ENCODE results near the gene TBC1D14.
"Not testable (repeated sequence)": the region's sequence is repeated elsewhere in the genome, so short reads cannot be mapped to it uniquely, and the experiment has no call there.

Gene TBC1D14

DNA sequence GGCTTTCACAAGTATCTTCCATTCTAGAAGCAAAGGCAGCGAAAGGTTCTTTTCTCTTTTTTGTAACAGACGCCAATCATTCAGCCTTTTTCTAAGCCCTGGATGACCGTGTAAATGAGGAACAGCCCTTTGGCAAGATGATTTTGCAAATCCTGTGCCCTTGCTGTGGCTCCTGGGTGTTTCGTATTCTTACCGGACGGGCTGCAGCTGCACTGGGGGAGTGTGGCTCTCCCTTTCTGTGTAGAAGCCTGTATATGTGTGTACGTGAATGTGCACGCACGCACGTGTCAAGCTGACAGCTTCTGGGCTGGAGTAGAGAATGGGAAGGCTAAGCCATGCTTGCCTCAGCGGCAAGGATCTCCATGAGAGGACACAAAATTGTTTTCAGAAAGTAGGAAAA lies 150.0 kb downstream of the TBC1D14 start:
- no peak for DNase-seq (ENCODE audit: low read depth in 2 of 2)

DNA sequence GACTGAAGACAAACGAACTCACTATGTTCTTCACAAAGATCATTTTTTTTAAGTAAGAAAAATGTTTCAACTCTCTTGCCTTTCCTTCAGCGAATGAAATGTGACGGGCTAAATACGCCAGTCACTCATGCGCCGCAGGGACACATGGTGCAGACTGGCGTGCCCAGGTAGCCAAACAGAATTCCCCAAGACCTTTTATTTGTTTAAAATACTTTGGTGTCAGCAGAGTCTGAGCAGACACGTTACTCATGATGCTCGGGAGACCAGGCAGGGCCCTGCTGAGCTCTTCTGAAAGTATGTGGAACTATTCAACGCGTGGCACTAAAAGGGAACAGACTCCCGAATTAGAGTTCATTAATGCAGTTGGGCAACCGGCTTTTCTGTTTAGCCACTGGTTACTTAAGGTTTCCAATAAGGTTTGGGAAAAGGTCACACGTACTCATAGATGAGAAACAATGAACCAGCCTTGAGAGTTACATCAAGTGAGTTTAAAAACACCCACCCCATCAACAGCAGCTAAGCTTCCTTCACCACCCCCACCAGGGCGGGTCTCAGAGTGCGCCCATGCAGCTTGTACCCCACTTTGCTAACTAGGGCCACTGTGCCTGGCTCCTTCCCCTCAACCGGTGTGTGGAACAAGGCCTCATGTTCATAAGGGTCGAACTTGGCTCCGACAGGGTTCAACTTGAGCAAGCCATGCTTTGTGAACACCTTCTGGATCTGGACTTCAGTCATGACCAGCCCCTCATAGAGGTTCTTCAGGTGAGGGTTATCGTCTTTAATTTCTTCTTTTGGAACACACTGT lies 150.9 kb downstream of the TBC1D14 start:
- no peak for DNase-seq (ENCODE audit: low read depth in 2 of 2)

DNA sequence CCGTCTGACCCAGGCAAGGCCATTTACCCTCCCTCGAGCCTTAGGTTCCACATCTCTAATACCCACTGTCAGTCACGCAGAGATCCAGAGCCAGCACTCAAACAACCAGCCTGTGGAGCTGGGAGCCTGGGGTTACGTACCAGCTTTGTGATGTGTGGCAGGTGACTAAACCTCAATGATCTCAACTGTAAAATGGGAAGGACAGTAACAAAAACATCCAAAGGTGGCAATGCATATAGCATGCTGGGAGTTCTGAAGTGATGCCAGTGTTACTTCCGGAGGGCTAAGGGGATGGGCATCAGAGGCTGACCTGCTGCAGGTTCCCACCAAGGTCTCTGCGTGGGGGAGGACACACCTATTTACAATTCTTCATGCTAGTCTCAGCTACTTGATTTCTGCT lies 152.2 kb downstream of the TBC1D14 start:
- DNase-seq (ENCODE audit: low read depth in 2 of 2) = no peak

DNA sequence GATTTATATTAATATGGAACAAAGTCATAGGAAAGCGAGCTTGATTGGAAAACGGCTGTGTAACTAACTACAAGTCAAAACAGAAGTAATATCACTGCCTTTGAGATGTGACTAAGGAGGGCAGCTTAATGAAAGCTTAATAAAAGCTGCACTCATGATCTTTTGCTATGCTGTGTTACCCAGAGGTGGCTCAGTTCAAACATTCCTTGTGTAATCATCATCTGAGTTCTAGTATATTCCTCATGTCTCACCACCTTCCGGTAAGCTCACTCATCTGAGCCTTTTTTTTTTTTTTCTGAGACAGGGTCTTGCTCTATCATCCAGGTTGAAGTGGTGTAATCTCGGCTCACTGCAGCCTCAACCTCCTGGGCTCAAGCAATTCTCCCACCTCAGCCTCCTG lies 153.2 kb downstream of the TBC1D14 start:
- DNase-seq (ENCODE audit: low read depth in 2 of 2) = no peak

DNA sequence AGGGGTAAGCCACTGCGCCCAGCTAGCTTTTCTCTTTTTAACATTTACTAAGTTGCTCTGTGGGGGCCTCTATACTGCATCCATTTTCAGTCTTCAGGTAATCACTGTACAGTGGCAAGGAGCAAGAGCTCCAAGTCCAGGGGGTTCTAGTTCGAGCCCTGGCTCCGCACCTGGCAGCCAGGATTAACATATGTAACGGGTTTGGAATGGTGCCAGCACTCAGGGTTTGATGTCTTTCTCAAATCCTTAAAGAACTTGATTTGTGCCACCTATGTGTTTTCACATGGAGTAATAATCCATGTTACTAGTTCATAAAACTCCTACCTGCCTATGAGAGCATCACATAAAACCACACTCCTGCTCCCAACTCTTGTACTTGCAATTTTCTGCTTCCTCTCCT lies 153.7 kb downstream of the TBC1D14 start:
- DNase-seq (ENCODE audit: low read depth in 2 of 2) = no peak

DNA sequence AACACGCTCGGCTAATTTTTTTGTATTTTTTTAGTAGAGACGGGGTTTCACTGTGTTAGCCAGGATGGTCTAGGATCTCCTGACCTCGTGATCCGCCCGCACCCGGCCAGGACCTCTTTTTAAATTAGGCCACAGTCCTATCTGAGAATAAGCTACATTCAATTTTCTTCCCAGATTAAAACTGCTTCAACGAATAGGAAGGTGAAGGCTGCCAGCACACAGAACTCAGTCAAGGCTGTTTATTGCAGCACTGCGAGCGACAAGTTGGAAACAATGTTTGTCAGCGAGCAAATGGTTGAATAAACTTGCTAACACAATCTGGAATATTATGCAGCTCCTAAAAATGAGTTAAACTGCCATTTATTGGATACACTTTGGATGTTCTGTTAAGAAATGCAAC lies 156.4 kb downstream of the TBC1D14 start:
- DNase-seq (ENCODE audit: low read depth in 2 of 2) = no peak

DNA sequence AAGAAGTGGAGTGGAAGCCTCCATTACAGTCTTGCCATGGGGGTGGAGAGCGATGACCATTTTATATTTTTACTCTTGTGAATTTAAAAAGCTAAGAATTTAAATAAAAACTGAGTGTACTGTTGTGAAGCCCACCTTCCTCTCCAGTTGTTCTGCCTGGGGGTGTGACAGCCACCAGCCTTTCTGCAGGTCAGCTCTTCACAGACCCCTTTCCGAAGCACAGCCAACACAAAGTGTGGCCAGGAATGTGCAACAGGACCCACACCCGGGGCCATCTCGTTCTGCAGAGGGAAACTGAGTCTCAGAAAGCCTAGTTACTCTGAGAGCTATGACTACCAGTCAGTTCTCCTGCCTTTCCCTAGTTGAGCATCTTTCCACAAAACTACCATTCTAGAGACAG lies 156.9 kb downstream of the TBC1D14 start:
- no peak for DNase-seq (ENCODE audit: low read depth in 2 of 2)

DNA sequence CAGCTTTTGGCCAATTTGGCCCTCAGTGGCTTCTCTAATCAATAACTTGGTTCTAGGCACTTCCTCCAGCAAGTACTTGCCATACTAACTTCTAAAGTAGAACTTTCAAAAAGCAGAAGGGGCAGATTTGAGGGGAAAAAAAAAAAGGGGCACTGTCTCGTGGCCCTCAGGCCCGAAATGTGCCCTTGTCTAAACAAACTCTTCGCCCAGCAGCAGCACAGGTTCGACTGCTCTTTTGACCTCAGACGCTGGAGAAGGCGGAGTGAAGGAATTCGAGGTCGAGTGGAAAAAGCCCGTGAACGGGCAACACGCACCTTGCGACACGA lies 157.5 kb downstream of the TBC1D14 start:
- no peak for DNase-seq (ENCODE audit: low read depth in 2 of 2)

DNA sequence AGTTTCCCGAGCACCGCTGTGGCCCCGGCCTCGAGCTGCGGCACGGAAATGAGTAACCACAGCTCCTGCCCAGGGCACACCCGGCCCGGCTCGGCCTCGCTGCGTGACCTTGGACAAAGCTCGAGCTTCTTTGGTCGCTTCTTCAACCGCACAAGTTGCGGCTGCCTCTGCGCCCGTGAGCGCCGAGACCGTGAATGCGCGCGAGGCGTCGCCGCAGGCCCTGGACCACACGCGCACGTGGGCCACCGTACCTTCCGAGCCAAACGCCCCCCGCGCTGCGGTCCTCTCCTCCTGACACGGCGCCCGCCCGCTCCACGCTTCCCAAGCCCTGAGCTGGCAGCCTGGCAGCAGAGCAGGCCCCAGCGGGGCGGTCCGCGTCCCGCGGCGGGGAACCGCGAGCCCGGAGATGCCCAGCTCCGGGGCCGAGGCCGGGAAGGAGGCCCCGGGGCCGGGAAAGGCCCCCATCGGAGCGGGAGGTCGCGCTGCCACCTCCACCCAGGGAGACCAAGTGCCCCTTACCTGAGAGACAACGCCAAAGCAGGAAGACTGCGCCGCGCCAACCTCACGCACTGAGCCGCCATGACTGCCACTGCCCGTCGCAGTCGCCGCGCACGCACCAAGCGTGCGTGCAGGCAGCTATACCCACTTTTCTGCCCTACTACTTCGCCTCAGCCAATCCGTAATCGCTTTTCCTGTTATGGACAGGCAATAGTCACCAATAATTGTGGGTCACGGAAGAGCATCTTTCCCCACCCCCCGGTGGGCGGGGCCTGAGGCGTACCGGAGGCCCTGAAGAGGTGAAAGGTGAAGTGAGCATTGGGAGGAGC lies 158.0 kb downstream of the TBC1D14 start, which contains the start of gene GRPEL1:
Gene GRPEL1 (minus strand): TSS at position 613 of the 827 bp plus-strand sequence. CDS start 32 bp downstream, at position 581.
- DNase-seq (ENCODE audit: low read depth in 2 of 2) = peak; percentile 99 to 100

DNA sequence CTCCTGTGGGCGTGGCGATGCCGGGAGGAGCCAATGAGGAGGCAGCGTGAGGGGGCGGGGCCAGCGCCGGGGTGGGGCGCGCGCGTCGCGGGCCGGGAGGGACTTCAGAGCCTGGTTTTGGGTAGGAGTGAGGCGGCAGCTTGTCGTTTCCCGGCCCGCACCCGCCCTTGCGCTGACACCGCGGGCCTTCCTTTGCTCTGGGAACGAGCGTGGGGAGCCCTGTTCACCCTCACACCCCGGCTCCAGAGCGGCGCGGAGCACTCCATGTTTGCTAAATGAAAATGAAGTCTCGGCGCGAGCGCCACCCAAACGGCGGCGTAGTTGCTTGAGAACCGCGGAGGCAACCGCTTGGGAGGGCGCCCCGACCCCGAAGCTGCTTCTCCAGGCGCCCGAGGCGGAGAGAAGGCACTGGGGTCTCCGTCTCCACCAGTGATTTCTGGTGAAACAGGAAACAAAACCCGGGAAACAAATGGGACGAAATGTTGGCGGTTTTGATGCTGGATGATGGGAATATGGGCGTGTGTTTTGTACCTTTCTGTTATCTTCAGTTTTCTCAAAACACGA lies 158.7 kb downstream of the TBC1D14 start:
- no peak for DNase-seq (ENCODE audit: low read depth in 2 of 2)

DNA sequence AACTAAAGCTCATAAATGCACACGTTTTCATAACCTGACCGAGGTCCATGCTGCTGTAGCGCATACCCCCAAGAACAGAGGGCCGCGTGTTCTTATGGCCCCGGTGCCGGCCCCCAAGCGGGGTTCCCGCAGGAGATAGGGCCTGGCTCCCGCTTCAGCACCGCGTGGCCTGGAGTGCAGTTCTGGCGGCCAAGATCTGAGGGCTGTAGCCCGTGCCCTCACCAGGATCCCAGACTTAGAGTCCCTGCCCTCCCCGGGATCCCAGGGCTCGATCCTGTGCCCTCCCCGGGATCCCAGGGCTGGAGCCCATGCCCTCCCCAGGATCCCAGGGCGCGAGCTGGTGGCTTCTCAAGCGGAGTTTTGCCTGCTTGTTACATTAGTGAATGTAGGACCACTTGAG lies 159.3 kb downstream of the TBC1D14 start:
- DNase-seq (ENCODE audit: low read depth in 2 of 2) = no peak

DNA sequence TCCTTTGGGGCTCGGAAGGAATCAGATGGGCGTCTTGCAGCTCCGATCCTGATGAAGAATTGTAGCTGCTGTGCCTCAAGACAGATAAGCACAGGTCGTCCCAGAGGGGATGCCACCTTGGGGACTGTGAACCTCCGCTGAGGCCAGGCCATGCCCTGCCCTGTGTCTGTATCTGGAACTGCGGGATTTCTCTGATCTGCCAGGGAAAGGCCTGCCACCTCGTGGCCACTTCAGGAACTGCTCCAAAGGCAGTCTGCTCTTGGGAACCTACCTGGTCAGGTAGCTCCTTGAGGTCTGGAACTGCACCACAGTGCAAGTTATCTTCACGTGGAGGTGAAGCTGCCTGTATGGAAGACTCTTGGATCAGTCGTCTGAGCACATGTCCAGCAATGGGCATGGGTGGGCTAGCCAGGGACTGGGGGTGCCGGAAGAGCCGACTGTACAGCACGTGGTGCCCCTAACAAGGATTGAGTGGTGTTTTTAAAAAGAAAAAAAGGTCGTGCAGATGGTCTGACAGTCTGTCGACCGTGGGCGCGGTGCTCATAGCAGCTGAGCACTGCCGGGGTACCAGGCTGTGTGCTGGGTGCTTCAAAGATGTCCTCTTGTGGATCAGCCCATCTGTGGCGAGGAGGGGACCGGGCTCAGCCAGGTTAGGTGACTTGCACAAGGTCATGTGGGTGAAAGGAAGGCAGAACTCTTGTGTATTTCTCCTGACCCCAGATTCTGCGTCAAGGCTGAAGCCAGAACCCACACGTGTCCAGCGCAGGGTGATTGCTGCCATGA lies 161.3 kb downstream of the TBC1D14 start:
- peak; percentile 70 to 71 for DNase-seq (ENCODE audit: low read depth in 2 of 2)

DNA sequence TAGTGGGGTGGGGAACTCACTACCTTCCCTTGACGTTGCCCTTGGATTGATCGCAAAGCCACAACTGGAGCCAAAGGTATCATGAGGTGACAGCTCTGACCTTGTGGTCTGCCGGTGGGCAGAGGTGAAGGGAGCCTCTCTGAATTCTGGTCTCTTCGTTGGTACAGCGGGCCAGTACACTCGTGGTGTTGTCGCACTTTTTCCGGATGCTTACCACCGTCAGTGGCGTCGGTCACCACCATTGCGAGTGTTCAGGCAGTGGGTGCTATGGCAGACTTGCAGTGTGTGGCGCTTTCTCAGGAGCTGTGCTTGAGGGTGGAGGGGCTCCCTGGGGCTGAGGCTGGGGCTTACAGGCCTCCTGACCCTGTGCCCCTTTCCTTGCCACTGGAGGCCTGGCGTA lies 163.4 kb downstream of the TBC1D14 start:
- no peak for DNase-seq (ENCODE audit: low read depth in 2 of 2)

DNA sequence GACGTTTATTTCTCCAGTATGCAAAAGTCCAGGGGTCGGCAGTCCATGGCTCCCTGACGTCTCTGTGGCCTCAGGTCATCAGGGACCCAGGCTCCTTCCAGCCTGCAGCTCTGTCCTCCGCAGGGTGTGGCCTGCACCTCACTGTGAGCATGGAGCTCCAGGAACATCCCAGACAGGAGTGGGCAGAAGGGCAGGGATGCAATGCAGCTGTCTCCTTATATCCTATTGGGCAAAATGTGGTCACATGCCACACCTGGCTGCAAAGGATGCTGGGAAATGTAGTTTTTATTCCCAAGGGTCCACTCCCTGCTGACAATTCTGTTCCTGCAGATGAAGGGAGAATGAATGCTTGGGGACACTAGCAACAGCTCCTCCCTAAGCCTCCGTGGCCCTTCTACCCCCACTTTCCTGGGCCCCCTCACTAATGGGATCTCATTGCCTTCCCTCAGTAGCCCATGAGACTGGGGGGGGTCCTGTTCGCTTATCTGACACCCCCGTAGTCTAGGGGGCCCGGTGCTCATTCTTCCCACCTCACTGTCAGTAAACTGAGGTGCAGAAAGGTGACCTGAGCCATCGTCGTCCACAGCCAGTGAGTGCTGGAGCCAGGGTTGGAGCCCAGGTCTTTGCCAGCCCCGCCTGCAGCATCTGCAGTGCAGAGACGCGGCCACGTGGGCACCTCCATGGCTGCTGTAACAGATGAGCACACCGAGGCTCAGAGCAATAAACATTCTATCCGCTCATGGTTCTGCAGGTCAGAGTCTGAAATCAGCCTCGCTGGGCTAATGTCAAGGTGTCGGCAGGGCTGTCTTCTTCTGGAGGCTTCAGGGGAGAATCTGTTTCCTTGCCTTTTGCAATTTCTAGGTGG lies 164.1 kb downstream of the TBC1D14 start:
- no peak for DNase-seq (ENCODE audit: low read depth in 2 of 2)

DNA sequence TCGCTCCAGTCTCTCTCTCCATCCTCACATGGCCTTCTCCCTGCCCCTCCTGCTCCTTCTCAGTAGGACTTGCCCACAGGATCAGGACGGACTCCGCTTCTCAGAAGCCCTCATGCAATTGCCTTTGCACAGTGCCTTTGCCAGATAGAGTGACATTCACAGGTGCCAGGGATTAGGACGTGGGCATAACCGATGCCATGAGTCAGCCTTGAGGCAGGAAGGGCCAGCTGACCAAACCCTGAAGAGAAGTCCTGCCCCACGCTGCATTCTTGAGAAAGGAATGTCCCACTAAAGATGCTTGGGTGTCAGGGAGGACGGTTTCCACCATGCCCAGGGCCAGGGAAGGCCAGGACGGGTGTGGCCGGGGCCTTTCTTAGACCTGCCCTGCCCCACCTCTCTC lies 164.8 kb downstream of the TBC1D14 start:
- DNase-seq (ENCODE audit: low read depth in 2 of 2) = no peak

DNA sequence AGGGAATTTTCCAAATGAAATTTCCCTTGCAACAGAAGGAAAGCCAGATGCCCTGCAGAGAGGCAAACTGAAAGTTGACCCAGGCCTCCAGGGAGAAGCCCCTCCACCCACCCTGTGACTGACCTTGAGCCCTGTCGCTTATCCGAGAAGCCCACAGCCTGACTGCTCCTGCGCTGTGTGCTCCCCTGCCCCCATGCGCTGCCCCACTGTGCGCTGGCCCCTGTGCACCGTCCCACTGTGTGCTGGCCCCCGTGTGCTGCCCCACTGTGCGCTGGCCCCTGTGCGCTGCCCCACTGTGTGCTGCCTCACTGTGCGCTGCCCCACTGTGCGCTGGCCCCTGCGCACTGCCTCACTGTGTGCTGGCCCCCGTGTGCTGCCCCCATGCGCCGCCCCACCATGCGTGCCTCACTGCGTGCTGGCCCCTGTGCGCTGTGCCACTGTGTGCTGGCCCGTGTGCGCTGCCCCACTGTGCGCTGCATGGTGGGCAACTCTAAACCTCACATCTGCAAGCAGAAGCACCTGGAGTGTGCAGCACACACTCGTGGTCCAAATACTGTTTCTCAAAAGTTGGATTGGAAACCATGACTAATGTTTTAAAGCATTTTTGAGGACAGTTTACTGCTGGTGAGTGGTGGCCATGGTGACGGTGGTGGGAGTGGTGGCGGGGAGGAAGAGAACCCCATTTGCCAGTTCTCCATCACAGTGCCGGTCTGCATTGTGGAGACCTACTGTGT lies 166.5 kb downstream of the TBC1D14 start:
- DNase-seq (ENCODE audit: low read depth in 2 of 2) = no peak

DNA sequence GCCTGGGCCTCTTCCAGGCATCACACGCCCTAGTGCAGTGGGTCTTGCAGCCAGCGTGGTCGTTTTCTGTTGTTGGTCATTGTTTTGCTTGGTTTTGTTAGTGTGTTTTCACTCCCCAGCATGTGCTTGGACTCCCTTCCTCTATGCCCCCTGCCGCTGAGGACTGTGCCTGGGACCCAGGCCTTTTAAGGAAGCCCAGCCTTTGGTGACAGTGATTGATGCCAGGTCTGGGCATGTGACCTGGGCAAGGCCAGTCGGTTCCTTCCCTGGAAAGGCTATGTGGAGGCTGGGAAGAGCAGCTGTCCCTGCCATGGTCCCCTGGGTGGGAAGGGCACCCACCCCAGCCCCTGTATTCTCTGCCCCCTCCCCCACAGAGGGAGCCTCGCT lies 167.1 kb downstream of the TBC1D14 start:
- DNase-seq (ENCODE audit: low read depth in 2 of 2) = no peak

DNA sequence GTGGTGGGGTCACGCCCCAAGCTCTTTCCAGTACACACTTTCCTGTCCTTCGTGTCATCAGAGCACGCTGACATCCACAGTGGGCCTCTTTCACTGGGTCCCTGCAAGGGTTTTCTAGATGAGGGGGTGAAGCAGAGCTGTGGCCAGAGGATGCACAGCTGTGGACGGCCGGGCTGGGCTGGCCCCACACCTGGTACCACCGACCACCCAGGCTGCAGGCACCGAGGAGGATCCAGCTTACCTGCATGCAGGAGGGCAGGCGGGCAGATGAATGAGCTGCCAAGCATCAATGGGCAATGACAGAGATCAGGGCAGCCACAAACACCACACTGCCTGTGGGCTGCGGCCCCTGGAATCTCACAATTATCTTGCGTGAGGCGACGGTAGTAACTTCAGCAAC lies 167.7 kb downstream of the TBC1D14 start:
- DNase-seq (ENCODE audit: low read depth in 2 of 2) = no peak

DNA sequence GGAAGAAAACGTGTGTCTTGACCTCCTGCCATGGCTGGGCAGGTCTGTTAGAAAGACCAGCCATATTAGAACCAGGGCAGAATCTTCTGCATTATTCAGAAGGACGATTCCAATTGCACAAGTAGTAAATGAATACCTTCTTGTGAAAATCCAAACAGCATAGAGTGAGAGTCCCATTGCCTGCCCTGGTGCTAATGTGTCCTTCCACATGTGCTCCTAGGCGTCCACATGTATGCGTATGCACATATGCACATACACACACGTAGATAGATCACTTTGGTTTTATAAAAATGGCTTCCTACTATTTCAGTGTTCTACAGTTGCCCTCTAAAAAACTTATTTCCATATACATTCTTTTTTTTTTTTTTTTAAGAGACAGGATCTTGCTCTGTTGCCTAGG lies 168.4 kb downstream of the TBC1D14 start:
- DNase-seq (ENCODE audit: low read depth in 2 of 2) = no peak

DNA sequence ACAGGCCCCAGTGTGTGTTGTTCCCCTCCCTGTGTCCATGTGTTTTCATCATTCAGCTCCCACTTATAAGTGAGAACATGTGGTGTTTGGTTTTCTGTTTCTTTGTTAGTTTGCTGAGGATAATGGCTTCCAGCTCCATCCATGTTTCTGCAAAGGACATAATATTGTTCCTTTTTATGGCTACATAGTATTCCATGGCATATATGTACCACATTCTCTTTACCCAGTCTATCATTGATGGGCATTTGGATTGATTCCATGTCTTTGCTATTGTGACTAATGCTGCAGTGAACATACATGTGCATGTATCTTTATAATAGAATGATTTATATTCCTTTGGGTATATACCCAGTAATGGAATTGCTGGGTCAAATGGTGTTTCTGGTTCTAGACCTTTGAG lies 169.9 kb downstream of the TBC1D14 start:
- not testable (repeated sequence) for DNase-seq (ENCODE audit: low read depth in 2 of 2)
